Measurements from ENCODE around the gene WDR49.
"Not testable (repeated sequence)": the region's sequence is repeated elsewhere in the genome, so short reads cannot be mapped to it uniquely, and the experiment has no call there.

Gene WDR49

DNA sequence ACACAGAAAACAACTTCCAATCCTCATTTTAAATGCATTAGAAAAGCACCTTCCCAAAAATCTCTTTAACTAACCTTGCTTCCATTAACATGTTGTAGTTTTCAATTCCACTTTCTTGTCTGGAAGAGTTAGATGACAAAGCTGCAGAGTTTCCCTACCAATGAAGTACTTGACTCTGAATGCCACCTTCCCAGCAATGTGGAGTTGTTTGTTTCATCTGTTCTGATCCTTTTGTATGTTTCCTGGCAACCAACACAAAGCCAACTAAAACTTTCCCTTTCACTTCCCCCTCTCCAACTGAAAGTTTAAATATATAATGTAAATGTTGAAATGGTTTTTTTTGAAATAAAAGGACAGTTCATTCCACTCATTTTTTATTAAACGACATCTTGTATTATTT, at the start of gene WDR49:
WDR49 (minus strand) TSS at position 183 of the 400 bp plus-strand sequence. CDS start 517 bp downstream, outside the sequence.
- no peak for DNase-seq

DNA sequence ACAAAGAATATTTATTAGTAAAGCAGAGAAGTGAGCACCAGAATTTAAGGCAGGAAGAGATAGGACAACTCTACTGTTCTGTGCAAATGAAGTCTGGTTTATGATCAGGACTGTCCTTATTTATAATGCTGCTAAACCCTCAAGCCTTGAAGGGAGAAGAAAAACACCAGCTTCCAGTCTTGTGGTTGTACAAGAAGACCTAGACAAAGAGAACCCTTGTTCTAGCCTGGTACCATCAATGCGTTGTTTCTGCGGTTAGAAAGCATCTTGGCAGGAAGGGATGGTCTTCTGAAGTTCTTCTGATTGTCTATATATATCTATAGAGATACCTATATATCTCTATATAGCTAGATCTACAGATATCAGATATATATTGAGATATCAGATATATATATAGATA, 47.2 kb upstream of the WDR49 start:
- no peak for DNase-seq

GRCh38 chr3:167700046-167700445, 46.3 kb upstream of the WDR49 start:
- no peak for DNase-seq

DNA sequence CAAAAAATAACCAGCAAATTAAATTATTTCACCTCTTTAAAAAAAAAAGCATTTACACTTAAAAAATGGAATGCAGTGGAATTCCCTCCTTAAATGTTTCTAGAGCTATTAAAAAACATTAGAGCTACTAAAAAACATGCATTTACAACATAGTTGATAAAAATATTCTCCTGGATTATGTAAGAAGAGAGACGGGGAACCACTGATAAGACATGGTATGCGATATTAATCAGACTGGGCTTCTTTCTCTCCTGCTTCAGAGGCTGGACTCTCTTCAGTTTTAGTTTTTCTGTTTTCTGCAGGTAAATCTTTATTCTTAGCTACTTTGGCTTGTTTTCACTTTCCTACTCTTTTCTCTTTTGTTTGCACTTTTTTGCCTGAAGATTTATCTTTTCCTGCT, 40.4 kb upstream of the WDR49 start:
- DNase-seq = no peak

- DNase-seq = peak; percentile 10 to 29
Observed at GRCh38 chr3:167691366-167691765, 37.6 kb upstream of the WDR49 start.

- peak; percentile 11 to 61 for DNase-seq
Observed at GRCh38 chr3:167684388-167684993, 30.7 kb upstream of the WDR49 start.

- no peak for DNase-seq
Observed at GRCh38 chr3:167679526-167679925, 25.8 kb upstream of the WDR49 start.

DNA sequence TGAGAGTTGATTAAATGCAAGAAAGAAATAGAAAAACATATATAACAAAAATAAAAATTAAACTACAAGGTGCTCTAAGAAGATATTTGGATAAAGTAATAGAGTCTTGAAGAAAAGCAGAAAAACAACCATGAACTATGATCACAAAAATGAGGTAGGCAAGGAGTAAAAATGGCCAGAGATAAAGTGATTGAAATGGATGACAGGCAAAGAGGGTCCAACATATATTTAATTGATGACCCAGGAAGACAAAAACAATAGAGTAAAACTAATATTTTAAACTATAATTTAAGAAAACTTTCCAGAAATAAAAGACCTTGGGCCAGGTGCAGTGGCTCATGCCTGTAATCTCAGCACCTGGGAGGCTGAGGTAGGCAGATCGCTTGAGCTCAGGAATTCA, 22.1 kb upstream of the WDR49 start:
- DNase-seq = no peak

DNA sequence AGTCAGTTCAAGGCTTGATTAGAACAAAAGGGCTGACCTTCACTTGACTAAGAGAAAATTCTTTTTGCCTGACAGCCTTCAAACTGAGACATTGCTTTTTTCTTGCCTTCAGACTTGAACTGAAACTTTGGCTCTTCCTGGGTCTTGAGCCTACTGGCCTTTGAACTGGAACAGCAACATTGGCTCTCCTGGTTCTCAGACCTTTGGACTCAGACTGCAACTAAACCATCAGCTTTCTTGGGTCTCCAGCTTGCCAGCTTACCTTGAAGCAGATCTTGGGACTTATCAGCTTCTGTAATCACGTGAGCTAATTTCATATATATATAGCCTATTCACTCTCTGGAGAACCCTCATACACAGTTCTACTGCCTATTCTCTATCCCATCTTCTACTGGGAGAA, 19.5 kb upstream of the WDR49 start:
- no peak for DNase-seq

DNA sequence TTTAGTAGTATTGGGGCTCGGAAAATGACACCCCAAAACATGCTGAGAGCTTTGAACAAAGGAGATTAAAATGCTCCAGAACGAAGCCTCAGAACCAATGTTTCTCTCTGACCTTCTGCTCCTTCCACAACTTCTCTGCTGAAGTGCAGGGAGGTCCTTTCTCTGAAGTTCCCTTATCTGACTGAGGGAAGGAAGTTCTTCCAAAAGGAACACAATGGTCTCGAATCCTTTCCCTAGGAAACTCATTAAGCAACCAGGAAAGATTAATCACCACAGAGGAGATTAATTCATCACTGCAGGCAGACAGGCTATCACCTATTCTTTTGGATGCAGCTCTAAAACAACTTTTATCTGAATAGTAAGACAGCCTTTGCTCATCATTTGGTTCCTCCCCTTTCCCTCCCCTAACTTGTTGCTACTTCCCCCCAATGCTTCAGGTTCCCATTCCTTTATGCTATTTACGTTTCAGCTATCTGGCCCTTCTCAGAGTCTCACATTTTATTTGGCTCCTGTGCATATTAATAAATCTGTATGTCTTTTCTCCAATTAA, 18.2 kb upstream of the WDR49 start:
- no peak for DNase-seq

DNA sequence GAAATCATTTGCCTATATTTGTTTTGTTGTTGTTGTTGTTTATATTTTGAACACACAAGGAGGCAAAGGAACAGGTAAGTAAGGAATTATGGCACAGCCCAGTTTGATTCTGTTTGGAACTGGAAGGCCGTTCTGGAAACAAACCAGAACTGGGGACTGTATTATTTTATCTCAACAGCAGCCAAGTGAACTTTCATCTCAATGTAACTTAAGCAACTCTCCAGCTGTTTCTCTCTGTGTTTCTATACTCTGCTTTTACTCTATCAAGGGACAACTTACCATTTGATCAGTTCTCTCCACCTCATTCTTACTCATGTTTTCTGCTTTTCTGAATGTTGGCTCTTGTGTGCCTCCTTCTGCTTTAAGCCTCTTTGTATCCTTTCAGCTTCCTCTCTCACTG, 16.0 kb upstream of the WDR49 start:
- no peak for DNase-seq

DNA sequence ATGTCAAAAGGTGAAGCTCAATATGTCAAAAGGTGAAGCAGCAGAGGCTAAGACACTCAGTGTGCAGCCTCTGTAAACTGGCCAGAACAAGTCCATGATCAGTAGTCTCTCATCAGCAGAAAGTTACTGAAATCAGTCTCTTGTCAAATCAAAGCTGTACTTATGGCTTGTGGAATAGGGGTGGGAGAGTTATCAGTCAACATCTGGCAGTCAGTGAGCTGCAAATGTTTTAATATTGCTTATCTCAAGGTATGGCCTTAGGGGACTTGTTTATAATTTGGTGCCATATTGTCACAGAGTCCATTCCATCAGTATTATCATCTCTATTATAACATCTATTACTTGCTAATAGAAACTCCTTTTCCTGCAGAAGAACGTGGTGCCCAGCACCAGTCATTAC, 14.9 kb upstream of the WDR49 start:
- no peak for DNase-seq

- DNase-seq = no peak
Observed at GRCh38 chr3:167666563-167666962, 12.8 kb upstream of the WDR49 start.

- no peak for DNase-seq
Observed at GRCh38 chr3:167662919-167663400, 9.2 kb upstream of the WDR49 start.

GRCh38 chr3:167657684-167658225, 4.0 kb upstream of the WDR49 start:
- no peak for DNase-seq

- DNase-seq = no peak
Observed at GRCh38 chr3:167656821-167657220, 3.1 kb upstream of the WDR49 start.

- no peak for DNase-seq
Observed at GRCh38 chr3:167653155-167653554, 587 bp downstream of the WDR49 start.

GRCh38 chr3:167651826-167652225, 1.9 kb downstream of the WDR49 start:
- DNase-seq = no peak

- DNase-seq = no peak
Observed at GRCh38 chr3:167650459-167650858, 3.3 kb downstream of the WDR49 start.

DNA sequence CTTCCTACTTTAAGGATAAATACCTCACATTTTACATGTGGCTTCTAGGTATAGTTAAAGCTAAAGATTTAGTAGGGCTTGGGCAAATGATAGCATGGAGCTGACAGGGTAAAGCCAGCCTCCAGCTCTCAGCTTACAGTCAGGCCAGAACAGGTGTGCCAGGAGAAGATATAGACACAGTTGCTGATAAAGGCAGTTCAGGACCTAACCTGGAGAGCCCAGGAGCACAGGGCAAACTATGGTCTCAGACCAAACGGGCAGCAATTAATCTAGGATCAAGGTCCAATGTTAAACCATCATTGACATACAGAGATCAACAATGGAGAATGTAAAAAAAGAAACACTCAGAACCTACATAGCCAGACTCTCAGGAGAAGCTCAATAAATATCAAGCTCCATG, 4.0 kb downstream of the WDR49 start:
- no peak for DNase-seq

DNA sequence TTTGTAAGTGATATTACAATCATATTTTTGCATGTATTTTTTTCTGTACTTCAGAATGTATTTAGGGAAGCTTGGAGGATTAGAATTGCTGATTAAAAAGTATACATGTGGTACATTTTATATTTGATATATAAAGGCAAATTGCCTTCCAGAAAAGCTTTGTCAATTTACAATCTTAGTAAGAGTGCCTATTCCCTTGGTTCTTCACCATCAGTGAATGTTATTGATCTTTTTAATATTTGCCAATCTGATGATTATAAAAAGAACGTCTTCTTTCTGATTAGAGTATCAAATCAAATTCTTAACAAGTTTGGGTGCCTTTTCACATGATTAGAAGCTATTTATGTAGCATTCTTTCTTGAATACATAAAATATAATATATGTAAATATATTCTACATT, 9.1 kb downstream of the WDR49 start:
- DNase-seq = no peak

- no peak for DNase-seq
Observed at GRCh38 chr3:167631471-167631870, 22.3 kb downstream of the WDR49 start.

- DNase-seq = no peak
Observed at GRCh38 chr3:167626490-167626889, 27.3 kb downstream of the WDR49 start.

DNA sequence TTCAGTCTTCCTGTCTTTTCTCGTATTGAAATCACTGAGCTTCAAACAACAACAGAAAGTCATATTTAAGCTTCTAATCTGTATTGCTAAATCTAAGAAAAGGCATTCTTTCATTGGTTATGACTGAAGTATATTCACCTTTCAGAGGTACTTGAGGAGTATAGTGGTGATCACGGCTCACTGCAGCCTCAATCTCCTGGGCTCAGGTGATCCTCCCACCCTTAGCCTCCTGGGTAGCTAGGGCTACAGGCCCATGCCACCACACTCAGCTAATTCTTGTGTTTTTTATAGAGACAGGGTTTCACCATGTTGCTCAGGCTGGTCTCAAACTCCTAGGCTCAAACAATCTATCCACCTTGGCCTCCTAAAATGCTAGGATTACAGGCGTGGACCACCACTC, 38.7 kb downstream of the WDR49 start:
- DNase-seq = no peak

DNA sequence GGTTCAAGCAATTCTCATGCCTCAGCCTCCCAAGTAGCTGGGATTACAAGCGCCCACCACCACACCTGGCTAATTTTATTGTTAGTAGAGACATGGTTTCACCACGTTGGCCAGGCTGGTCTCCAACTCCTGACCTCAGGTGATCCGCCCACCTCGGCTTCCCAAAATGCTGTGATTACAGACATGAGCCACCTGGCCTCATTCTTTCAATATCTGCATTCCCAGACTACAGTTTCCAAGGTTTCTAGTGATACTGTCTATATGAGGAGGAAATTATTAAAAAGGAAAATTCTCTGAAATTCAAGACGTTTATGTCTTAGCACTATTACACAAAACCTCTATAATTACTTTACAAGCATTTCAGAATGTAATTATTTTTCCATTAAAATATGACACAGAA, 39.5 kb downstream of the WDR49 start:
- DNase-seq = not testable (repeated sequence)

Measured in stimulated activated CD4-positive, alpha-beta T cell treated with anti-CD3 and anti-CD28 coated beads, Interleukin-2, amount 100 ng/mL, for 24 hours (primary cell).